Breast epithelium (tissue), 4 donors: ENCODE measurements around the gene IFNL2. TPM values are rescaled to one million over a fixed set of nuclear protein-coding genes. Genes with fewer than 3 reads are reported as not detected.
A peak's percentile ranks its signal among the peaks of the same experiment; 100 is the strongest.
"Not testable (repeated sequence)": the region's sequence is repeated elsewhere in the genome, so short reads cannot be mapped to it uniquely, and the experiment has no call there.

ENCODE experiments used
- DNase-seq, 2 donors: peaks; one replicate each; pipeline ENCODE4 v3.0.0-alpha.2; 2019; ENCODE audit warnings: low spot score in 2 of 2
- H3K27ac ChIP-seq, 2 donors: fragments of 200-600 bp; sonication (generic) in 1 of 2; one replicate each; pipeline ENCODE4 v1.5.1; 2016 to 2019; ENCODE audit warnings: mild to moderate bottlenecking in 1 of 2
- H3K27me3 ChIP-seq, 2 donors: fragments of 200-600 bp; sonication (generic) in 1 of 2; one replicate each; pipeline versions ENCODE4 v1.5.1 to v1.6.0; 2017 to 2019; ENCODE audit warnings: control low read depth in 1 of 2, mild to moderate bottlenecking in 1 of 2
- H3K36me3 ChIP-seq: fragments of 200-600 bp; one replicate; pipeline ENCODE4 v1.5.1; 2019
- H3K4me1 ChIP-seq, 2 donors: fragments of 200-600 bp; sonication (generic); one replicate each; pipeline ENCODE4 v1.5.1; 2016 to 2019; ENCODE audit warnings: control low read depth in 1 of 2
- H3K4me3 ChIP-seq, 3 donors: fragments of 200-600 bp; sonication (generic); 1 replicate in 2 of 3; 2 replicates in 1 of 3; pipeline ENCODE4 v1.5.1; 2016 to 2019; ENCODE audit warnings: mild to moderate bottlenecking in 3 of 3, moderate library complexity in 2 of 3
- H3K9me3 ChIP-seq, 2 donors: fragments of 200-600 bp; sonication (generic) in 1 of 2; one replicate each; pipeline ENCODE4 v1.5.1; 2016 to 2019; ENCODE audit warnings: control low read depth in 1 of 2
- POLR2A ChIP-seq: fragments of 450-650 bp; IDR thresholded peaks from one replicate; pipeline ENCODE4 v1.6.1; 2016; ENCODE audit warnings: antibody characterized with exemption, mild to moderate bottlenecking, moderate library complexity
- POLR2AphosphoS5 ChIP-seq, 3 donors: sonication (generic); formaldehyde crosslinking; IDR thresholded peaks; one replicate each; pipeline ENCODE4 v1.6.1; 2017; ENCODE audit warnings: antibody characterized with exemption in 3 of 3
- intact Hi-C: fragments of 100-400 bp; cut with DNase I; formaldehyde crosslinking; loops from one replicate; pipeline ENCODE4 v1.15.1; 2023; ENCODE audit warnings: low total_unique reads
- total RNA-seq, 3 donors: library from RNA; depleted of rRNA; stranded (reverse); fragments of >200 nt; gene quantifications; one replicate each; pipeline ENCODE4 v1.1.0, GENCODE V29; 2016
- TF ChIP-seq, protein P1 (sequence below), 3 donors: fragments of 450-650 bp; IDR thresholded peaks; one replicate each; pipeline ENCODE4 v1.5.1; 2016 to 2017; ENCODE audit warnings: antibody characterized with exemption in 3 of 3, mild to moderate bottlenecking in 3 of 3, moderate library complexity in 3 of 3

The IFNL2 gene
- total RNA-seq, 3 donors from 2014 or later, result not detected

- Histone ChIP-seq H3K4me1 (no peaks in the 10 kb centered on the region), H3K36me3 (no peaks in the 10 kb centered on the region), H3K27me3 (no peaks in the 10 kb centered on the region), H3K9me3 (no peaks in the 10 kb centered on the region), H3K27ac (no peak overlapping the region), H3K4me3 (no peak overlapping the region)
- DNase-seq, result no peak
- TF ChIP-seq POLR2AphosphoS5 (IDR thresholded peaks at IDR 0.05) (no peak), POLR2A (no peak)
- TF ChIP-seq, protein P1, sequence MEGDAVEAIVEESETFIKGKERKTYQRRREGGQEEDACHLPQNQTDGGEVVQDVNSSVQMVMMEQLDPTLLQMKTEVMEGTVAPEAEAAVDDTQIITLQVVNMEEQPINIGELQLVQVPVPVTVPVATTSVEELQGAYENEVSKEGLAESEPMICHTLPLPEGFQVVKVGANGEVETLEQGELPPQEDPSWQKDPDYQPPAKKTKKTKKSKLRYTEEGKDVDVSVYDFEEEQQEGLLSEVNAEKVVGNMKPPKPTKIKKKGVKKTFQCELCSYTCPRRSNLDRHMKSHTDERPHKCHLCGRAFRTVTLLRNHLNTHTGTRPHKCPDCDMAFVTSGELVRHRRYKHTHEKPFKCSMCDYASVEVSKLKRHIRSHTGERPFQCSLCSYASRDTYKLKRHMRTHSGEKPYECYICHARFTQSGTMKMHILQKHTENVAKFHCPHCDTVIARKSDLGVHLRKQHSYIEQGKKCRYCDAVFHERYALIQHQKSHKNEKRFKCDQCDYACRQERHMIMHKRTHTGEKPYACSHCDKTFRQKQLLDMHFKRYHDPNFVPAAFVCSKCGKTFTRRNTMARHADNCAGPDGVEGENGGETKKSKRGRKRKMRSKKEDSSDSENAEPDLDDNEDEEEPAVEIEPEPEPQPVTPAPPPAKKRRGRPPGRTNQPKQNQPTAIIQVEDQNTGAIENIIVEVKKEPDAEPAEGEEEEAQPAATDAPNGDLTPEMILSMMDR (IDR thresholded peaks at IDR 0.05), result no peak
- intact Hi-C loops, result no loop called here
Observed at GRCh38 chr19:39236527-39236926, 31.7 kb upstream of the IFNL2 start.

DNA sequence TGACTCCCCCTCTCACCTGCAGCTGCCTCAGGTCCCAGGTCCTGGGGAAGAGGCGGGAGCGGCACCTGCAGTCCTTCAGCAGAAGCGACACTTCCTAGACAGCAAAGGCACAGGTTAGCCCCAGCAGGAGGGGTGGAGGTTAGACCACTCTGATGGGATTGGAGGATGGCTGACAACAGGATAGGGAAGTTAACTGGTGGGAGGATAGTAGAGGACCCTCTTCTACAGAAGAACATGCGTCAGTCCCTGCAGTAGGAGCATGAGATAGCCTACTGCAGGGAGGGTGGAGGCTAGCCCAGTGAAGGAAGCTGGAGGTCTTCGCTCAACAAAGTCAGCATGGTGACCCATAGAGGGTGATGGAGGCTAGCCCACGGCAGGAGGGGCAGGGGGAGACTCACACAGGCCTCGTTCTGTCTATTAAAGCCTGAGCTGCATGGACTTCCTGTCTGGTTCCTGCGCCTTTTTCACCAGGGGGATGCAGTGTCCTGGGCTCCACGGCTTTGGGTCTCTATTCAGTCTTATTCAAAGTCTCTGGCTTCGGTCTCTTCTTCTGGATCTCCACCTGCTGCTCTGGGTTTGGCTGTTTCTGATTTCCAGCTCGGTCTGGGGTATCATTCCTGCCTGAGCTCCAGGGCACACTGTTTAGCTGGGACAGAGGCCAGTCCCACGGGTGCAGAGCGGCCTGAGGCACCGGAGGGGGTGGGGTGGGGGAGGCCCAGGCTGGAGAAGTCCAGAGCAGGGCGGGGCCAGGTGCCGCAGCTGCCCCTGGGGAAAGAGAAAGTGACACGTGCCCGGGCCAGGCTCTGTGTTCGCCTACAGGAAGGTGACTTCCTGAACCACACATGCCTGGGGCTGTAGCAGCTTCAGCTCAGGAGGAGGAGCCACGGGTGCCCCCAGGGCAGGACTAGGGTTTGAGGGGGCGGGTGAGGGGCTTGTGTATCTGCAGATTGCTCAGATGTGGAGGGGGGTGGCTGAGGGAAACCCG lies 30.7 kb upstream of the IFNL2 start:
- TF ChIP-seq POLR2AphosphoS5 (IDR thresholded peaks at IDR 0.05), result no peak
- TF ChIP-seq POLR2A, result no peak
- TF ChIP-seq, protein P1 (IDR thresholded peaks at IDR 0.05), result no peak
- Histone ChIP-seq H3K9me3 (no peaks in the 10 kb centered on the region), H3K4me1 (no peaks in the 10 kb centered on the region), H3K27ac (no peak overlapping the region), H3K36me3 (no peaks in the 10 kb centered on the region), H3K4me3 (peak overlapping the region in 1 of 3 donors; percentile 19), H3K27me3 (no peaks in the 10 kb centered on the region)
- intact Hi-C loops, result no loop called here
- peak; percentile 18 to 61 for DNase-seq

DNA sequence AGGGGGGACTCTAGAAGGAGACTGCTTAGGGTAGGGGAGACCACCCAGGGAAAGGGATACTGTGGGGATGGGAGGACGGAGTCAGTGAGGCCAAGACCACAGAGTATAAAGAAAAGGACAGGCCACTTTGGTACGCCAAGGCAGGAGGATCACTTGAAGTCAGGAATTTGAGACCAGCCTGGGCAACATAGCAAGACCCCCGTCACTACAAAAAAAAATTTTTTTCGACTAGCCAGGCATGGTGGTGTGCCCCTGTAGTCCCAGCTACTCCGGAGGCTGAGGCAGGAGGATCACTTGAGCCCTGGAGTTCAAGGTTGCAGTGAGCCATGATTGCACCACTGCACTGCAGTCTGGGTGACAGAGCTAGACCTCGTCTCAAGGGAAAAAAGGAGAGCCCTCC lies 30.0 kb upstream of the IFNL2 start:
- Histone ChIP-seq H3K9me3 (no peaks in the 10 kb centered on the region), H3K27me3 (no peaks in the 10 kb centered on the region), H3K36me3 (no peaks in the 10 kb centered on the region), H3K27ac (no peak overlapping the region), H3K4me1 (no peaks in the 10 kb centered on the region), H3K4me3 (no peak overlapping the region)
- TF ChIP-seq, protein P1 (IDR thresholded peaks at IDR 0.05), result no peak
- TF ChIP-seq POLR2AphosphoS5 (IDR thresholded peaks at IDR 0.05) (no peak), POLR2A (no peak)
- DNase-seq, result no peak
- intact Hi-C loops, result no loop called here

- intact Hi-C loops, result no loop called here
- TF ChIP-seq, protein P1 (IDR thresholded peaks at IDR 0.05), result no peak
- no peak for TF ChIP-seq POLR2A
- TF ChIP-seq POLR2AphosphoS5 (IDR thresholded peaks at IDR 0.05), result no peak
- DNase-seq, result no peak
- Histone ChIP-seq H3K27ac (no peak overlapping the region), H3K9me3 (no peaks in the 10 kb centered on the region), H3K4me1 (no peaks in the 10 kb centered on the region), H3K27me3 (no peaks in the 10 kb centered on the region), H3K36me3 (no peaks in the 10 kb centered on the region), H3K4me3 (no peak overlapping the region)
Observed at GRCh38 chr19:39238944-39239343, 29.3 kb upstream of the IFNL2 start.

DNA sequence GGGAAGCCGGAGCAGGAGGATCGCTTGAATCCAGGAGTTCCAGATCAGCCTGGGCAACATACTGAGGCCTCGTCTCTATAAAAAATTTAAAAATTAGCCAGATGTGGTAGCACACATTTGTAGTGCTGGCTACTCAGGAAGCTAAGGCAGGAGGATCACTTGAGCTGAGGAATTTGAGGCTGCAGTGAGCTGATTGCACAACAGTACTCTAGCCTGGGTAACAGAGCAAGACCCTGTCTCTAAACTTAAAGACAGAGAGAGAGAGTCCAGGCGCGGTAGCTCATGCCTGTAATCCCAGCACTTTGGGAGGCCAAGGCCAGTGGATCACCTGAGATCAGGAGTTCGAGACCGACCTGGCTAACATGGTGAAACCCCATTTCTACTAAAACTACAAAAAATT lies 27.8 kb upstream of the IFNL2 start:
- no peaks in the 10 kb centered on the region for H3K4me1 ChIP-seq
- H3K27me3 ChIP-seq, result no peaks in the 10 kb centered on the region
- H3K27ac ChIP-seq, result no peak overlapping the region
- no peaks in the 10 kb centered on the region for H3K36me3 ChIP-seq
- DNase-seq, result no peak
- TF ChIP-seq, protein P1 (IDR thresholded peaks at IDR 0.05), result no peak
- no peak for TF ChIP-seq POLR2AphosphoS5 (IDR thresholded peaks at IDR 0.05)
- no peaks in the 10 kb centered on the region for H3K9me3 ChIP-seq
- intact Hi-C loops, result no loop called here
- no peak overlapping the region for H3K4me3 ChIP-seq

- intact Hi-C loops, H3K27ac ChIP-seq, H3K36me3 ChIP-seq, H3K4me1 ChIP-seq, DNase-seq, H3K9me3 ChIP-seq, H3K4me3 ChIP-seq: not testable (repeated sequence)
- H3K27me3 ChIP-seq, result peaks cover 4 to 18% of the 10 kb centered on the region in 2 donors
Observed at GRCh38 chr19:39243741-39244140, 24.5 kb upstream of the IFNL2 start.

GRCh38 chr19:39244410-39245100 lies 23.6 kb upstream of the IFNL2 start, which contains the start of gene IFNL3:
TSS of gene IFNL3 (minus strand) at chr19:39245006. CDS start at chr19:39244967, 39 bp downstream.
- peaks cover 4 to 22% of the 10 kb centered on the region in 2 donors for H3K27me3 ChIP-seq
- intact Hi-C loops, result not testable (repeated sequence)

More at GRCh38 chr19:39244410-39245100, 23.6 kb upstream of the IFNL2 start, which contains the start of gene IFNL3:
- not testable (repeated sequence) for H3K4me3 ChIP-seq, H3K36me3 ChIP-seq, H3K4me1 ChIP-seq, H3K27ac ChIP-seq, DNase-seq, H3K9me3 ChIP-seq
